Thoracic aorta (tissue), 2 donors: ENCODE data around the gene GPR160. TPM values are rescaled to one million over a fixed set of nuclear protein-coding genes. Genes with fewer than 3 reads are reported as not detected.

Experiments
- ATAC-seq: fragments of 150-250 bp; one replicate; pipeline ENCODE4 v1.8.0; 2017; ENCODE audit warnings: low read depth; ENCODE audit not compliant: insufficient number of reproducible peaks, low FRiP score
- DNase-seq: peaks from one replicate; pipeline ENCODE4 v3.0.0-alpha.2; 2020; ENCODE audit warnings: low spot score
- H3K27ac ChIP-seq, 2 donors: fragments of 200-600 bp; sonication (generic); 1 replicate in 1 of 2; 2 replicates in 1 of 2; pipeline ENCODE4 v1.5.1; 2016; ENCODE audit warnings: mild to moderate bottlenecking in 2 of 2, moderate library complexity in 2 of 2
- H3K27me3 ChIP-seq: fragments of 200-600 bp; sonication (generic); replicated peaks from 2 replicates; pipeline ENCODE4 v1.6.0; 2016; ENCODE audit warnings: mild to moderate bottlenecking; ENCODE audit not compliant: insufficient read depth
- H3K36me3 ChIP-seq: fragments of 200-600 bp; sonication (generic); one replicate; pipeline ENCODE4 v1.5.1; 2016
- H3K4me1 ChIP-seq, 2 donors: fragments of 200-600 bp; sonication (generic); 1 replicate in 1 of 2; 2 replicates in 1 of 2; pipeline versions ENCODE4 v1.5.1 to v1.6.0; 2016; ENCODE audit warnings: low read depth in 2 of 2, mild to moderate bottlenecking in 1 of 2; ENCODE audit not compliant: control insufficient read depth in 1 of 2
- H3K4me3 ChIP-seq: fragments of 200-600 bp; sonication (generic); 2 replicates; pipeline ENCODE4 v1.5.1; 2016; ENCODE audit warnings: mild to moderate bottlenecking
- H3K9me3 ChIP-seq: fragments of 200-600 bp; sonication (generic); 2 replicates; pipeline ENCODE4 v1.5.1; 2016
- total RNA-seq, 2 donors: library from RNA; depleted of rRNA; stranded (reverse); fragments of >200 nt; gene quantifications; one replicate each; pipeline versions ENCODE4 v1.1.0 to v1.2.3, GENCODE V29; 2016
- TF ChIP-seq, protein P1 (sequence below): fragments of 200-600 bp; sonication (generic); IDR thresholded peaks from one replicate; pipeline ENCODE4 v1.5.1; 2019; ENCODE audit warnings: antibody characterized with exemption

Gene GPR160
- total RNA-seq, 2 donors from 2014 or later, result 2.2 to 2.3 TPM

DNA sequence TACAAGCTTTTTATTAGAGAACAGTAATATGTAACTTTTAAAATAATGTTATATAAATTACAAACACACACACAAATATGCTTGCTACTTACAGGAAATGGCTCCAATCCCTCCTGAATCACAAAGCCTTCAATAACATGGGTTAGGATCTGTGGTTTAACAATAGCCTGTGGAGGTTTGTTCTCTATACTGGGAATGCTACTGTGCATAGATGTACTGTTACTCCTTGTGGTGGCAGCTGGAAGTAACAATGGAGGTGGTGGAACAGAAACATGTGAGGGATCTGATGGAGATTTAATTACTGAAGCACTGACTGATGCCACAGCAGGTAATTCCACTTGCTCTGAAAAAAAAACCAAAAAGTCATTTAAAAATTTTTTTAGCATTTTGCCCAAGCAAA lies 79.3 kb downstream of the GPR160 start:
- Histone ChIP-seq H3K36me3 (peaks cover 54% of the 10 kb centered on the region), H3K27ac (no peak overlapping the region)
- no peak for ATAC-seq

DNA sequence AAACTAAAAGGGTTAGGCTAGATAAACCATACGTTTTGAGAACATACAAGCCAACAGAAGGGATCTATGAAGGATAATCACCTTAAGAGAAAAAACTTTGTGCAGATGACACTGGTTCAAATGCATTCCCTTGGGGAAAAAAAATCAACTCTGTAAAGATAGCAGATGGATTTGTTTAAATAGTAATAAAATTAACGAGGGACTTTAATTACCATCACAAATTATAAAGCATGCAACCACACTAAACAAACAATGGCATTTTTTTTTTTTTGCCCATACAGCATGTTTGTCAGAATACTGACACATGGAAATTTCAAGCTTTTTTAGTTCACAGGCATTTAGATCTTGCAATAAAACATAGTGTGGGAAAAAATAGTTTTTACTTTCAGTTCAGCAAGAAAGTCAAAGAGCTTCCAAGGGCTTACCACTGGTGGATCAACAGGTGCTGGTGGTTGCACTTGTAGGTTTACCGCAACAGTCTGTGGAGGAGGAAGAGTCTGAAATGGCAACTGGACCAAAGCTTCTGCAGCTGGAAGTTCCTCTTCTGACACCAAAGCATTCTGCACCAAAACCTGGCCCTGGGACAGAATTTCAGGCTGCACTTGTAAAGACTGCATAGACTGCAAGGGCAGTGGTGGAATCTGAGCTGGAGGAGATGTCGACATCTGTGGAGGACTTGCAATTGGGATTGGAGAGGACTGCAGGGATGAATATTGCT lies 90.6 kb downstream of the GPR160 start:
- DNase-seq (no peak), ATAC-seq (no peak)
- Histone ChIP-seq H3K27me3 (no peaks in the 10 kb centered on the region), H3K36me3 (peaks cover 24% of the 10 kb centered on the region), H3K4me1 (no peaks in the 10 kb centered on the region), H3K27ac (no peak overlapping the region), H3K9me3 (no peaks in the 10 kb centered on the region), H3K4me3 (no peak overlapping the region)
- TF ChIP-seq, protein P1, sequence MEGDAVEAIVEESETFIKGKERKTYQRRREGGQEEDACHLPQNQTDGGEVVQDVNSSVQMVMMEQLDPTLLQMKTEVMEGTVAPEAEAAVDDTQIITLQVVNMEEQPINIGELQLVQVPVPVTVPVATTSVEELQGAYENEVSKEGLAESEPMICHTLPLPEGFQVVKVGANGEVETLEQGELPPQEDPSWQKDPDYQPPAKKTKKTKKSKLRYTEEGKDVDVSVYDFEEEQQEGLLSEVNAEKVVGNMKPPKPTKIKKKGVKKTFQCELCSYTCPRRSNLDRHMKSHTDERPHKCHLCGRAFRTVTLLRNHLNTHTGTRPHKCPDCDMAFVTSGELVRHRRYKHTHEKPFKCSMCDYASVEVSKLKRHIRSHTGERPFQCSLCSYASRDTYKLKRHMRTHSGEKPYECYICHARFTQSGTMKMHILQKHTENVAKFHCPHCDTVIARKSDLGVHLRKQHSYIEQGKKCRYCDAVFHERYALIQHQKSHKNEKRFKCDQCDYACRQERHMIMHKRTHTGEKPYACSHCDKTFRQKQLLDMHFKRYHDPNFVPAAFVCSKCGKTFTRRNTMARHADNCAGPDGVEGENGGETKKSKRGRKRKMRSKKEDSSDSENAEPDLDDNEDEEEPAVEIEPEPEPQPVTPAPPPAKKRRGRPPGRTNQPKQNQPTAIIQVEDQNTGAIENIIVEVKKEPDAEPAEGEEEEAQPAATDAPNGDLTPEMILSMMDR, result no peak

More for the DNA sequence above, 79.3 kb downstream of the GPR160 start:
- H3K27me3 ChIP-seq, result no peaks in the 10 kb centered on the region
- DNase-seq, result no peak
- no peaks in the 10 kb centered on the region for H3K4me1 ChIP-seq
- H3K9me3 ChIP-seq, result no peaks in the 10 kb centered on the region
- TF ChIP-seq, protein P1, result no peak
- no peak overlapping the region for H3K4me3 ChIP-seq

DNA sequence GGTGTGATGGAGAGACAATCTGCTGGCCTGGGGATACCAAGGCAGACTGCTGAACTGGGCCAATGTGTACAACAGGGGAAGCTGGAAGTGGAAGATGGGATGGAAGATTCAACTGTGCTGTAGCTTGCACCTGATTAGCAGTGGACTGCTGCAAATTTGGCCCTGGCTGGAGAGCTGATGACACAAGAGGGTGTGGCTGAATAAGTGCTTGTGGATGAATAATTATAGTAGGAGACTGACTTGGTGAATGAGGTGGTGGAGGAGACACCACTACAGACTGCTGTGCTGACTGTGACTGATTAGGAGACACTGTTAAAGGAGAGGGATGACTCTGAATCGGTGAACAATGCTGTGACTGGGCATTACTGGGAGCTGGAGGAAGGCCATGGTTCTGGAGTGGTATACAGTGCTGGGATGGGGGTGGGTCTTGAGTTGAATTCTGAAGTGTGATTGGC lies 91.2 kb downstream of the GPR160 start:
- Histone ChIP-seq H3K9me3 (no peaks in the 10 kb centered on the region), H3K27ac (no peak overlapping the region), H3K4me3 (no peak overlapping the region), H3K36me3 (peaks cover 24% of the 10 kb centered on the region), H3K27me3 (no peaks in the 10 kb centered on the region), H3K4me1 (no peaks in the 10 kb centered on the region)
- ATAC-seq (no peak), DNase-seq (no peak)
- TF ChIP-seq, protein P1, result no peak

DNA sequence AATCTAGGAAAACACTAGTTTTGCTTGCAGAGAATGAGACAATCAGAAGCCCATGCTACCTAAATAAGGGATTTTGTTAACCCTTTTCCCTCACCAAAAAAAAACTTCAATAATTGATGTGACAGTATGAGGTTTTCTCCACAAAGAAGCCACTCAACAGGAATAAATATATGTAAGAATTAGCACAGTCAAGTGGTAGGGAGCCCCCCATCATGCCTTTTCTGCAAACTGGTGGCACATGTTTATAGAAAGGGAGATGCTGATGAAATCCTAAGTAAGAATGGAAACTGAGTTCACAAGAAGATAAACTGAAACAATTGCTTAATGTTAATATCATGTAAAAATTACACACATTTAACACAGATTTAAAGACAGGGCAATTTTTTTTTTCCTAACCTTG lies 92.7 kb downstream of the GPR160 start:
- Histone ChIP-seq H3K4me3 (no peak overlapping the region), H3K27me3 (no peaks in the 10 kb centered on the region), H3K36me3 (peaks cover 29% of the 10 kb centered on the region), H3K9me3 (no peaks in the 10 kb centered on the region), H3K4me1 (no peaks in the 10 kb centered on the region), H3K27ac (no peak overlapping the region)
- DNase-seq (no peak), ATAC-seq (no peak)
- TF ChIP-seq, protein P1, result no peak

DNA sequence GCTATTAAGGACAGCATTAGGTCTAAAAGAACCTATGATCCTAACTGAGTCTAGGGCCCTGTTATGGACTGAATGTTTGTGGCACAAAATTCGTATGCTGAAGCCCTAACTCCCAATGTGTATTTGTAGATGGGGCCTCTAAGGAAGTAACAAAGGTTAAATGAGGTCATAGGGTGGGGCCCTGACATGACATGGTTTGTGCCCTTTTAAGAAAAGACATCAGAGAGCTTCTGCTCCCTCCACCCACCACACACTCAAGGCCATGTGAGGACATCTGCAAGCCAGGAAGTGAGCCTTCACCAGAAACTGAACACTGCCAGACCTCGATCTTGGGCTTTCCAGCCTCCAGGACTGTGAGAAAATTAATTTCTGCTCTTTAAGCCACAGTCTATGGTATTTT lies 94.5 kb downstream of the GPR160 start:
- DNase-seq (no peak), ATAC-seq (no peak)
- Histone ChIP-seq H3K27me3 (no peaks in the 10 kb centered on the region), H3K4me3 (no peak overlapping the region), H3K27ac (no peak overlapping the region), H3K4me1 (no peaks in the 10 kb centered on the region), H3K9me3 (no peaks in the 10 kb centered on the region), H3K36me3 (peaks cover 33% of the 10 kb centered on the region)
- TF ChIP-seq, protein P1, result no peak

Other genes with a start within 250 kb of the GPR160 start
- not detected for gene LRRIQ4, start 225.1 kb upstream of the GPR160 start, total RNA-seq
- gene LRRC34, start 225.1 kb upstream of the GPR160 start, total RNA-seq, result 1 to 10 TPM; 4.5 to 5.1 TPM
- gene LRRC31, start 168.1 kb upstream of the GPR160 start, total RNA-seq, result not detected
- not detected for gene SAMD7, start 126.4 kb upstream of the GPR160 start, total RNA-seq
- 10 to 100 TPM; 27.3 to 49.0 TPM for gene SEC62, start 71.2 kb upstream of the GPR160 start, total RNA-seq
- 100 to 1,000 TPM in 1 of 2 donors, 10 to 100 TPM in 1; 78.0 to 123 TPM for gene PHC3, start 143.7 kb downstream of the GPR160 start, total RNA-seq
- gene PRKCI, start 184.4 kb downstream of the GPR160 start, total RNA-seq, result 10 to 100 TPM; 22.5 to 52.9 TPM